HG02938 (cell line): ENCODE measurements around the gene PRSS1.
"Not testable (repeated sequence)": the region's sequence is repeated elsewhere in the genome, so short reads cannot be mapped to it uniquely, and the experiment has no call there.

Source experiments
- ATAC-seq: cut with Tn5 transposase; IDR thresholded peaks from one replicate; pipeline ENCODE4 v1.9.1; 2021; ENCODE audit warnings: mild to moderate bottlenecking, moderate library complexity; ENCODE audit not compliant: unreplicated experiment

Gene PRSS1

GRCh38 chr7:142746264-142746663, 3.0 kb upstream of the PRSS1 start:
- ATAC-seq, result no peak

- ATAC-seq, result not testable (repeated sequence)
These were observed 862 bp upstream of the PRSS1 start for GRCh38 chr7:142748410-142748809.

- ATAC-seq, result no peak
These were observed 1.2 kb downstream of the PRSS1 start for GRCh38 chr7:142750321-142750938.

GRCh38 chr7:142751526-142752175, 2.4 kb downstream of the PRSS1 start:
- ATAC-seq, result not testable (repeated sequence)

GRCh38 chr7:142752376-142753225, 3.3 kb downstream of the PRSS1 start:
- ATAC-seq, result no peak

GRCh38 chr7:142753366-142753765, 4.1 kb downstream of the PRSS1 start:
- no peak for ATAC-seq

- ATAC-seq, result not testable (repeated sequence)
These were observed 4.7 kb downstream of the PRSS1 start for GRCh38 chr7:142753925-142754491.

GRCh38 chr7:142754681-142755575, 5.7 kb downstream of the PRSS1 start:
- no peak for ATAC-seq

- ATAC-seq, result not testable (repeated sequence)
These were observed 9.0 kb downstream of the PRSS1 start for GRCh38 chr7:142758312-142758711.

- ATAC-seq, result no peak
These were observed 10.2 kb downstream of the PRSS1 start for GRCh38 chr7:142759433-142759832.

- no peak for ATAC-seq
These were observed 10.9 kb downstream of the PRSS1 start for GRCh38 chr7:142760071-142760642.

- ATAC-seq, result not testable (repeated sequence)
These were observed 12.3 kb downstream of the PRSS1 start for GRCh38 chr7:142761606-142762005.

GRCh38 chr7:142762104-142762503, 12.8 kb downstream of the PRSS1 start:
- ATAC-seq, result no peak

GRCh38 chr7:142767451-142767850, 18.2 kb downstream of the PRSS1 start:
- no peak for ATAC-seq

- ATAC-seq, result no peak
These were observed 18.6 kb downstream of the PRSS1 start for GRCh38 chr7:142767861-142768260.

GRCh38 chr7:142768885-142769284, 19.6 kb downstream of the PRSS1 start:
- not testable (repeated sequence) for ATAC-seq

GRCh38 chr7:142770661-142771352, 21.5 kb downstream of the PRSS1 start, which contains the start of gene PRSS2:
TSS of gene PRSS2 (plus strand) at chr7:142770970. CDS start at chr7:142770983, 13 bp downstream.
- ATAC-seq, result peak; percentile 15

- peak; percentile 77 for ATAC-seq
These were observed 22.1 kb downstream of the PRSS1 start for GRCh38 chr7:142771353-142771723.

GRCh38 chr7:142772051-142772450, 22.8 kb downstream of the PRSS1 start:
- no peak for ATAC-seq
